H9 (cell line): ENCODE results near the gene GLB1L. TPM values are rescaled to one million over a fixed set of nuclear protein-coding genes. Genes with fewer than 3 reads are reported as not detected.

Experiments used
- DNase-seq: peaks from one replicate; pipeline ENCODE4 v3.0.0-alpha.2; 2017
- H2AFZ ChIP-seq: one replicate; pipeline ENCODE4 v1.6.1; 2013; ENCODE audit warnings: mild to moderate bottlenecking, low read length, control low read depth, moderate library complexity
- H2AK5ac ChIP-seq: 2 replicates; pipeline ENCODE4 v1.6.1; 2013; ENCODE audit warnings: low read length, control low read depth, mixed read lengths; ENCODE audit not compliant: insufficient read length
- H2BK120ac ChIP-seq: one replicate; pipeline ENCODE4 v1.6.1; 2013; ENCODE audit warnings: low read depth, mild to moderate bottlenecking, low read length, control low read depth, inconsistent platforms; ENCODE audit not compliant: poor library complexity, severe bottlenecking
- H2BK12ac ChIP-seq: 2 replicates; pipeline ENCODE4 v1.6.1; 2013; ENCODE audit warnings: low read length, control low read depth, mixed read lengths, low read depth; ENCODE audit not compliant: insufficient read length
- H2BK15ac ChIP-seq: 2 replicates; pipeline ENCODE4 v1.6.1; 2013; ENCODE audit warnings: low read depth, low read length, control low read depth
- H2BK20ac ChIP-seq: one replicate; pipeline ENCODE4 v1.6.1; 2013; ENCODE audit warnings: low read depth, mild to moderate bottlenecking, low read length, control low read depth, inconsistent platforms; ENCODE audit not compliant: poor library complexity, severe bottlenecking
- H2BK5ac ChIP-seq: 2 replicates; pipeline ENCODE4 v1.6.1; 2013; ENCODE audit warnings: low read length, control low read depth, mixed read lengths; ENCODE audit not compliant: insufficient read length
- H3K14ac ChIP-seq: 2 replicates; pipeline ENCODE4 v1.6.1; 2013; ENCODE audit warnings: low read length, control low read depth; ENCODE audit not compliant: insufficient read depth
- H3K18ac ChIP-seq: 2 replicates; pipeline ENCODE4 v1.6.1; 2013; ENCODE audit warnings: low read depth, mild to moderate bottlenecking, mixed read lengths, low read length, control low read depth; ENCODE audit not compliant: insufficient read length
- H3K23ac ChIP-seq: 2 replicates; pipeline ENCODE4 v1.6.1; 2013; ENCODE audit warnings: low read length, control low read depth, mixed read lengths, low read depth; ENCODE audit not compliant: insufficient read length
- H3K23me2 ChIP-seq: 2 replicates; pipeline ENCODE4 v1.6.1; 2013; ENCODE audit warnings: low read depth, mild to moderate bottlenecking, mixed read lengths, low read length, control low read depth; ENCODE audit not compliant: insufficient read length, poor library complexity, severe bottlenecking
- H3K27ac ChIP-seq: 2 replicates; pipeline ENCODE4 v1.5.1; 2013; ENCODE audit warnings: low read length, control low read depth, mixed read lengths, low read depth; ENCODE audit not compliant: insufficient read length
- H3K27me3 ChIP-seq: 2 replicates; pipeline ENCODE4 v1.6.1; 2013; ENCODE audit warnings: low read length, control low read depth, inconsistent platforms; ENCODE audit not compliant: insufficient read depth
- H3K4ac ChIP-seq: 2 replicates; pipeline ENCODE4 v1.6.1; 2013; ENCODE audit warnings: low read depth, mild to moderate bottlenecking, control low read depth, inconsistent platforms, low read length, moderate library complexity
- H3K4me1 ChIP-seq: 2 replicates; pipeline ENCODE4 v1.6.1; 2013; ENCODE audit warnings: low read length, control low read depth, inconsistent platforms; ENCODE audit not compliant: insufficient read depth
- H3K4me2 ChIP-seq: 2 replicates; pipeline ENCODE4 v1.6.1; 2013; ENCODE audit warnings: low read length, control low read depth, mixed read lengths; ENCODE audit not compliant: insufficient read length, insufficient read depth
- H3K56ac ChIP-seq: 2 replicates; pipeline ENCODE4 v1.6.1; 2013; ENCODE audit warnings: low read depth, mild to moderate bottlenecking, mixed read lengths, low read length, control low read depth; ENCODE audit not compliant: insufficient read length
- H3K79me1 ChIP-seq: 2 replicates; pipeline ENCODE4 v1.6.1; 2013; ENCODE audit warnings: low read depth, mild to moderate bottlenecking, moderate library complexity, low read length, control low read depth, inconsistent platforms; ENCODE audit not compliant: insufficient read depth, poor library complexity, severe bottlenecking
- H3K79me2 ChIP-seq: 2 replicates; pipeline ENCODE4 v1.6.1; 2013; ENCODE audit warnings: low read length, control low read depth, inconsistent platforms; ENCODE audit not compliant: insufficient read depth
- H3K9ac ChIP-seq: 2 replicates; pipeline ENCODE4 v1.6.1; 2013; ENCODE audit warnings: low read length, control low read depth, mixed read lengths; ENCODE audit not compliant: insufficient read length; ENCODE audit errors: extremely low read depth
- H3K9me3 ChIP-seq: one replicate; pipeline ENCODE4 v1.6.1; 2013; ENCODE audit warnings: low read depth, low read length, inconsistent platforms; ENCODE audit not compliant: control insufficient read depth
- H3T11ph ChIP-seq: one replicate; pipeline ENCODE4 v1.6.1; 2013; ENCODE audit warnings: mild to moderate bottlenecking, low read length, control low read depth, inconsistent platforms
- H4K20me1 ChIP-seq: one replicate; pipeline ENCODE4 v1.6.1; 2013; ENCODE audit not compliant: control insufficient read depth, insufficient read length, insufficient read depth
- H4K5ac ChIP-seq: 2 replicates; pipeline ENCODE4 v1.6.1; 2013; ENCODE audit warnings: low read depth, mild to moderate bottlenecking, mixed read lengths, low read length, control low read depth; ENCODE audit not compliant: insufficient read length
- H4K8ac ChIP-seq: replicated peaks from 2 replicates; pipeline ENCODE4 v1.6.1; 2013; ENCODE audit warnings: low read length, control low read depth, mixed read lengths, low read depth; ENCODE audit not compliant: insufficient read length
- H4K91ac ChIP-seq: 2 replicates; pipeline ENCODE4 v1.6.1; 2013; ENCODE audit warnings: low read depth, mild to moderate bottlenecking, moderate library complexity, mixed read lengths, low read length, control low read depth; ENCODE audit not compliant: insufficient read length
- H3K27ac Mint-ChIP-seq, 3 experiments: 2 replicates in 2 of 3; 3 replicates in 1 of 3; pipeline ENCODE4 v1.8.0; 2020 to 2021; ENCODE audit warnings: mixed read lengths in 3 of 3, mild to moderate bottlenecking in 1 of 3, moderate library complexity in 1 of 3
- H3K27me3 Mint-ChIP-seq: 2 replicates; pipeline ENCODE4 v1.8.0; 2021; ENCODE audit warnings: low read depth, mild to moderate bottlenecking, moderate library complexity, mixed read lengths
- H3K36me3 Mint-ChIP-seq, 3 experiments: 2 replicates in 2 of 3; 3 replicates in 1 of 3; pipeline ENCODE4 v1.8.0; 2020 to 2021; ENCODE audit warnings: low read depth in 3 of 3, mixed read lengths in 3 of 3; ENCODE audit not compliant: insufficient read depth in 1 of 3
- H3K4me1 Mint-ChIP-seq, 2 experiments: 2 replicates each; pipeline ENCODE4 v1.8.0; 2020; ENCODE audit warnings: mixed read lengths in 2 of 2
- H3K4me3 Mint-ChIP-seq, 2 experiments: 2 replicates in 1 of 2; 3 replicates in 1 of 2; pipeline ENCODE4 v1.8.0; 2020 to 2021; ENCODE audit warnings: mild to moderate bottlenecking in 2 of 2, mixed read lengths in 2 of 2, moderate library complexity in 1 of 2
- H3K9me3 Mint-ChIP-seq, 2 experiments: 2 replicates in 1 of 2; 3 replicates in 1 of 2; pipeline ENCODE4 v1.8.0; 2020; ENCODE audit warnings: mild to moderate bottlenecking in 2 of 2, mixed read lengths in 2 of 2, moderate library complexity in 1 of 2
- WGBS: extraction: QIAGEN DNeasy Blood & Tissue Kit; methylation state at CpG from one replicate; pipeline ENCODE4 v1.1.7; 2013; ENCODE audit warnings: missing lambda C conversion rate, low lambda C conversion rate, mixed read lengths; ENCODE audit not compliant: insufficient read length; ENCODE audit errors: extremely low coverage; 5-methylcytosine and 5-hydroxymethylcytosine counted together
- total RNA-seq: library from RNA; stranded (reverse); gene quantifications from 2 replicates; pipeline ENCODE4 v1.2.1, GENCODE V29; 2021
- TF ChIP-seq, protein P1 (sequence below): fragments of 200-600 bp; sonication (generic); conservative IDR thresholded peaks from 3 replicates; pipeline ENCODE4 v1.8.0; 2021; ENCODE audit warnings: antibody characterized with exemption, mild to moderate bottlenecking

The GLB1L gene
- total RNA-seq, 1 experiment from 2014 or later, result 6.5 TPM

DNA sequence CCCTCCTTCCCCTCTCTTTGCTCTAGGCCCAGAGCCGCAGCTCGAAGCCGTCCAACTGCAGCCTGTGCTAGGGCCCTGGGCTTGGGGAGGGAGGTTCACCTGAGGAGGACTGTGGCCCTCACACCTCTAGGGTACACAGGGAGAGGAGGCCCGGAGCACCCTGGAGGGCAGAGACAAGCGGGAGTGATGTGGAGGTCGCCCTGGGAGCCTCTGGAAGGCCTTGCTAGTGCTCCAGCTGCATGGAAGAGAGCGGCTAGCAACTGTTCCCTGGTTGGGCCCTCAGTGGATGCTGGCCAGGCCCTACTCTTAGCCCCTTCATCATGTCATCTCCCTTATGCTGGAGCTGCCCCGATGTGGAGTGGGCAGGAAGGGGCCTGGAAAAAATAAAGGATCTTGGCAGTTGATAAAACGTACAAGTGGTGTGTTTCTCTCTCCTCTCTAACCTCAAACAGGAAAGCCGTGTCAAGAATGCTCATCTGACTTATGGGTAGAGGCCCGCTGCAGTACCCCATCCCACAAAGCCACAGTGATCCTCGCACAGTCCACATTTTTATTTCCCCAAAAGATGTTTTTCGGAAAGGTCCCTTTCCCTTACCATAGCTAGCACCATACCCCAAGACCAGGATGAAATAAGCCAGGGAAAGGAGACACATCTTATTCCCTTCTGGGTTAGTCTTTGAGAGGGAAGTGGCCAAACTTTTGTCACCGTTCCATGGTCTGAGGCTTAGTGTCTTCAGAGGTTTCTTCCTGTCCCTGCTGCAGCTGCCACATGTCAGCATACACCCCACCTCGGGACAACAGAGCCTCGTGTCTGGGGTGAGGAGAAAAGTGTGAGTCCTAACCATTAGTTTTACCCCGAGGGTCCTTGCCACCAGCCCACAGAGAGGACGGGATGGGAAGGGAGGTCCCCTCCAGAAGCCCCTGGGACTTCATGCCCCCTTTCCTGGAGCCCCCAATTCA is 35.7 kb downstream of the GLB1L start:
- no peak overlapping the region for H3K4me3 Mint-ChIP-seq
- H2BK20ac ChIP-seq, result no peak overlapping the region
- H2BK120ac ChIP-seq, result no peak overlapping the region
- peaks cover 12 to 67% (median 53%) of the 10 kb centered on the region in 3 experiments for H3K36me3 Mint-ChIP-seq
- peaks cover under 1% of the 10 kb centered on the region in 2 experiments; a peak in 3 of 5 replicates for H3K9me3 Mint-ChIP-seq
- H3K4me2 ChIP-seq, result no peak overlapping the region
- H2BK15ac ChIP-seq, result no peak overlapping the region
- H3K27ac Mint-ChIP-seq, result peak overlapping the region in 1 of 3 experiments; percentile 48; a peak in 1 of 7 replicates
- no peaks in the 10 kb centered on the region for H3K9me3 ChIP-seq
- WGBS, result no CpG with 5 or more reads among the region's 18 CpGs
- H3K27ac ChIP-seq, result no peak overlapping the region
- H4K5ac ChIP-seq, result no peak overlapping the region
- H3K4me1 Mint-ChIP-seq, result peaks cover 8 to 13% of the 10 kb centered on the region in 2 experiments
- no peak overlapping the region for H3K23ac ChIP-seq
- H3K79me2 ChIP-seq, result no peaks in the 10 kb centered on the region
- H3T11ph ChIP-seq, result no peak overlapping the region
- TF ChIP-seq, protein P1, sequence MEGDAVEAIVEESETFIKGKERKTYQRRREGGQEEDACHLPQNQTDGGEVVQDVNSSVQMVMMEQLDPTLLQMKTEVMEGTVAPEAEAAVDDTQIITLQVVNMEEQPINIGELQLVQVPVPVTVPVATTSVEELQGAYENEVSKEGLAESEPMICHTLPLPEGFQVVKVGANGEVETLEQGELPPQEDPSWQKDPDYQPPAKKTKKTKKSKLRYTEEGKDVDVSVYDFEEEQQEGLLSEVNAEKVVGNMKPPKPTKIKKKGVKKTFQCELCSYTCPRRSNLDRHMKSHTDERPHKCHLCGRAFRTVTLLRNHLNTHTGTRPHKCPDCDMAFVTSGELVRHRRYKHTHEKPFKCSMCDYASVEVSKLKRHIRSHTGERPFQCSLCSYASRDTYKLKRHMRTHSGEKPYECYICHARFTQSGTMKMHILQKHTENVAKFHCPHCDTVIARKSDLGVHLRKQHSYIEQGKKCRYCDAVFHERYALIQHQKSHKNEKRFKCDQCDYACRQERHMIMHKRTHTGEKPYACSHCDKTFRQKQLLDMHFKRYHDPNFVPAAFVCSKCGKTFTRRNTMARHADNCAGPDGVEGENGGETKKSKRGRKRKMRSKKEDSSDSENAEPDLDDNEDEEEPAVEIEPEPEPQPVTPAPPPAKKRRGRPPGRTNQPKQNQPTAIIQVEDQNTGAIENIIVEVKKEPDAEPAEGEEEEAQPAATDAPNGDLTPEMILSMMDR, result no peak
- no peak overlapping the region for H2BK5ac ChIP-seq
- no peak overlapping the region for H4K91ac ChIP-seq
- no peaks in the 10 kb centered on the region for H4K20me1 ChIP-seq
- no peak overlapping the region for H2AK5ac ChIP-seq
- H3K18ac ChIP-seq, result no peak overlapping the region
- no peak overlapping the region for H3K4ac ChIP-seq
- no peak overlapping the region for H3K56ac ChIP-seq
- H4K8ac ChIP-seq, result no peak overlapping the region
- H2AFZ ChIP-seq, result no peak overlapping the region
- H3K14ac ChIP-seq, result no peak overlapping the region
- H3K27me3 ChIP-seq, result no peaks in the 10 kb centered on the region
- H3K27me3 Mint-ChIP-seq, result peaks cover 1% of the 10 kb centered on the region
- no peak overlapping the region for H3K9ac ChIP-seq
- H3K23me2 ChIP-seq, result peaks cover 4% of the 10 kb centered on the region
- H3K4me1 ChIP-seq, result no peaks in the 10 kb centered on the region
- no peak overlapping the region for H2BK12ac ChIP-seq
- no peak for DNase-seq
- no peaks in the 10 kb centered on the region for H3K79me1 ChIP-seq
